GM12878 (cell line): ENCODE results near the gene CYYR1. TPM values are rescaled to one million over a fixed set of nuclear protein-coding genes. Genes with fewer than 3 reads are reported as not detected.

Experiments used
- ATAC-seq: fragments of 200-7000 bp; cut with Tn5 transposase; 3 replicates; pipeline ENCODE4 v1.9.1; 2020; ENCODE audit warnings: mild to moderate bottlenecking, moderate library complexity
- BruUV-seq: library from RNA; stranded (reverse); fragments of 400-500 nt; replicated peaks from 2 replicates; lab custom pipeline; 2021; lab: Mats Ljungman, UMichigan
- CTCF ChIA-PET: fragments of 300-600 bp; sonication (Branson Sonifier 250); formaldehyde crosslinking; extraction: SDS; loops from one replicate; lab custom pipeline; 2021; ENCODE audit warnings: inconsistent platforms; lab: Yijun Ruan, JAX
- POLR2A ChIA-PET: fragments of 350-600 bp; formaldehyde crosslinking; extraction: SDS; loops from one replicate; lab custom pipeline; 2021; ENCODE audit warnings: inconsistent platforms; lab: Charles Lee
- RAD21 ChIA-PET: fragments of 300-600 bp; sonication (Branson Sonifier 250); formaldehyde crosslinking; loops from one replicate; lab custom pipeline; 2023; ENCODE audit warnings: antibody characterized with exemption; ENCODE audit not compliant: unreplicated experiment; lab: Charles Lee
- SMC1A ChIA-PET: fragments of 300-600 bp; sonication (Branson Sonifier 250); formaldehyde crosslinking; loops from one replicate; lab custom pipeline; 2023; ENCODE audit not compliant: unreplicated experiment, uncharacterized antibody; lab: Charles Lee
- DNase-seq: peaks from one replicate; pipeline ENCODE4 v3.0.0-alpha.2; 2011; ENCODE audit warnings: low read depth, low spot score
- FAIRE-seq: peaks from 3 replicates; lab custom pipeline; 2011; peaks lifted over from hg19 to GRCh38; lab: Jason Lieb, UNC
- H2AFZ ChIP-seq: 2 replicates; pipeline ENCODE4 v1.6.0; 2011; ENCODE audit warnings: low read depth, low read length, control low read depth; ENCODE audit not compliant: control insufficient read depth
- H3K27ac ChIP-seq: 2 replicates; pipeline ENCODE4 v1.5.1; 2011; ENCODE audit warnings: control low read depth; ENCODE audit not compliant: control insufficient read depth, insufficient read depth
- H3K27me3 ChIP-seq, 2 experiments: replicated peaks in 1 of 2; 2 replicates each; pipeline versions ENCODE4 v1.6.0 to v1.6.1; 2011; ENCODE audit warnings: low read length in 1 of 2; ENCODE audit not compliant: control insufficient read depth in 2 of 2, insufficient read depth in 2 of 2
- H3K36me3 ChIP-seq, 2 experiments: 2 replicates each; pipeline ENCODE4 v1.5.1; 2011; ENCODE audit warnings: low read length in 1 of 2; ENCODE audit not compliant: control insufficient read depth in 2 of 2, insufficient read depth in 2 of 2
- H3K4me1 ChIP-seq: 2 replicates; pipeline ENCODE4 v1.6.1; 2011; ENCODE audit warnings: mild to moderate bottlenecking, low read length, moderate library complexity, mixed read lengths; ENCODE audit not compliant: control insufficient read depth, insufficient read depth
- H3K4me2 ChIP-seq: 2 replicates; pipeline ENCODE4 v1.6.0; 2011; ENCODE audit warnings: control low read depth; ENCODE audit not compliant: control insufficient read depth, insufficient read depth
- H3K4me3 ChIP-seq: fragments of 200-600 bp; sonication (generic); 2 replicates; pipeline ENCODE4 v1.5.1; 2016
- H3K79me2 ChIP-seq: 2 replicates; pipeline ENCODE4 v1.6.0; 2011; ENCODE audit warnings: low read length; ENCODE audit not compliant: control insufficient read depth, insufficient read depth
- H3K9ac ChIP-seq: 2 replicates; pipeline ENCODE4 v1.8.0; 2011; ENCODE audit warnings: low read length, control low read depth, mixed read lengths; ENCODE audit not compliant: control insufficient read depth, insufficient read depth
- H3K9me3 ChIP-seq: replicated peaks from 3 replicates; pipeline ENCODE4 v1.5.1; 2011; ENCODE audit warnings: mild to moderate bottlenecking, low read length; ENCODE audit not compliant: control insufficient read depth, insufficient read depth
- H4K20me1 ChIP-seq: 2 replicates; pipeline ENCODE4 v1.6.0; 2011; ENCODE audit not compliant: control insufficient read depth, insufficient read depth
- EGR1 ChIP-seq, 2 experiments: IDR thresholded peaks; 1 replicate in 1 of 2; 2 replicates in 1 of 2; pipeline ENCODE4 v1.6.1; 2011 to 2012; ENCODE audit warnings: low read depth in 2 of 2, low read length in 2 of 2, borderline replicate concordance in 1 of 2, mild to moderate bottlenecking in 1 of 2, moderate library complexity in 1 of 2
- ESRRA ChIP-seq: IDR thresholded peaks from 2 replicates; pipeline ENCODE4 v1.6.1; 2012; ENCODE audit warnings: mild to moderate bottlenecking, low read length, improper control_type of control experiment
- FOXK2 ChIP-seq: fragments of 450-650 bp; IDR thresholded peaks from 2 replicates; pipeline ENCODE4 v1.6.1; 2017; ENCODE audit warnings: mild to moderate bottlenecking, moderate library complexity
- IRF3 ChIP-seq: fragments of 450-650 bp; IDR thresholded peaks from 2 replicates; pipeline ENCODE4 v1.6.1; 2014; ENCODE audit warnings: mild to moderate bottlenecking
- MEF2B ChIP-seq: fragments of 450-650 bp; IDR thresholded peaks from 2 replicates; pipeline ENCODE4 v1.6.1; 2018; ENCODE audit warnings: mild to moderate bottlenecking, moderate library complexity; ENCODE audit not compliant: partially characterized antibody, poor library complexity, severe bottlenecking
- NR2F1 ChIP-seq: fragments of 450-650 bp; conservative IDR thresholded peaks from 2 replicates; pipeline ENCODE4 v1.6.1; 2017; ENCODE audit warnings: mild to moderate bottlenecking
- RAD21 ChIP-seq: IDR thresholded peaks from 2 replicates; pipeline ENCODE4 v1.6.1; 2011; ENCODE audit warnings: mild to moderate bottlenecking, low read depth, low read length, moderate library complexity; ENCODE audit not compliant: insufficient read depth
- RCOR1 ChIP-seq: conservative IDR thresholded peaks from 2 replicates; pipeline ENCODE4 v1.6.1; 2012; ENCODE audit warnings: low read depth, low read length, improper control_type of control experiment
- RUNX3 ChIP-seq: IDR thresholded peaks from 2 replicates; pipeline ENCODE4 v1.6.1; 2012; ENCODE audit warnings: low read length, inconsistent platforms
- STAT1 ChIP-seq: fragments of 450-650 bp; conservative IDR thresholded peaks from 2 replicates; pipeline ENCODE4 v1.6.1; 2014; ENCODE audit warnings: antibody characterized with exemption, mild to moderate bottlenecking
- TAF1 ChIP-seq: IDR thresholded peaks from 2 replicates; pipeline ENCODE4 v1.6.1; 2011; ENCODE audit warnings: mild to moderate bottlenecking, low read depth, low read length, borderline replicate concordance
- WGBS: methylation state at CpG from one replicate; pipeline ENCODE4 v1.1.6; 2016; ENCODE audit warnings: low lambda C conversion rate; ENCODE audit not compliant: insufficient replicate concordance, insufficient coverage; ENCODE audit errors: missing lambda C conversion rate; 5-methylcytosine and 5-hydroxymethylcytosine counted together
- in situ Hi-C: fragments of 300-500 bp; cut with MboI; formaldehyde crosslinking; loops from 9 replicates; pipeline ENCODE4 v1.14.3; 2018; ENCODE audit warnings: mixed read lengths
- intact Hi-C: fragments of 100-400 bp; cut with micrococcal nuclease; formaldehyde crosslinking; loops from one replicate; pipeline ENCODE4 v1.14.2; 2022; ENCODE audit not compliant: unreplicated experiment
- polyA plus RNA-seq, 11 experiments: library from polyadenylated mRNA; depleted of rRNA in 4 of 11; unstranded in 6 of 11; stranded (reverse) in 5 of 11; fragments of >200 nt; fragmentation: Nextera tagmentation in 4 of 11; fragmentation: Illumina TruSeq in 1 of 11; extraction: Ambion mirVana in 4 of 11; extraction: Trizol in 1 of 11; gene quantifications; 1 replicate in 1 of 11; 2 replicates in 10 of 11; pipeline versions ENCODE4 v1.2.1 to v1.2.3, GENCODE V29; 2011 to 2016; ENCODE audit warnings: inconsistent platforms in 2 of 11, missing spikeins in 2 of 11, low read depth in 1 of 11
- total RNA-seq, 4 experiments: library from RNA; depleted of rRNA in 3 of 4; stranded (reverse); fragments of >200 nt in 3 of 4; fragmentation: Illumina TruSeq in 1 of 4; extraction: Trizol in 1 of 4; gene quantifications; 2 replicates each; pipeline versions ENCODE4 v1.2.1 to v1.2.3, GENCODE V29; 2013 to 2021
- TF ChIP-seq, protein P1 (sequence below): fragments of 450-650 bp; formaldehyde crosslinking; IDR thresholded peaks from 2 replicates; pipeline ENCODE4 v1.4.0; 2022; ENCODE audit warnings: mild to moderate bottlenecking, moderate library complexity
- TF ChIP-seq, protein P2 (sequence below): IDR thresholded peaks from 2 replicates; pipeline ENCODE4 v1.6.1; 2012; ENCODE audit warnings: improper control_type of control experiment, low read depth, low read length; ENCODE audit not compliant: insufficient replicate concordance

Gene CYYR1
- total and polyA plus RNA-seq, 10 of the 15 experiments (the other 5 are each of a cell fraction or from before 2014, with no cell fraction given), result 0.11 to 0.13 TPM; not detected in 8

- Histone ChIP-seq H3K27ac (no peak overlapping the region), H3K79me2 (no peaks in the 10 kb centered on the region), H2AFZ (no peak overlapping the region), H3K9me3 (no peaks in the 10 kb centered on the region; the same call in 2 of the 3 replicates), H3K27me3 (no peaks in the 10 kb centered on the region), H3K9ac (no peak overlapping the region), H3K4me2 (no peak overlapping the region), H3K4me1 (no peaks in the 10 kb centered on the region), H4K20me1 (no peaks in the 10 kb centered on the region), H3K36me3 (no peaks in the 10 kb centered on the region), H3K4me3 (no peak overlapping the region)
- intact Hi-C loops, result no loop called here
- no TSS peak for BruUV-seq
- POLR2A ChIA-PET, result no interaction called here
- ATAC-seq, result no peak
- no peak for FAIRE-seq
- 100% methylated on average over 1 of the region's 1 CpG for WGBS
- no peak for DNase-seq
- SMC1A ChIA-PET, result no interaction called here
- RAD21 ChIA-PET, result no interaction called here
- CTCF ChIA-PET, result no interaction called here
- in situ Hi-C loops, result no loop called here
- TF ChIP-seq RCOR1 (no peak), EGR1 (IDR thresholded peaks at IDR 0.05; ENCODE audit: borderline replicate concordance in 1 of 2, low read depth in 2 of 2, low read length in 2 of 2) (no peak), NR2F1 (no peak), IRF3 (no peak), RAD21 (no peak), TAF1 (no peak), FOXK2 (no peak), STAT1 (no peak), ESRRA (no peak), MEF2B (no peak), RUNX3 (no peak)
- TF ChIP-seq, protein P1, sequence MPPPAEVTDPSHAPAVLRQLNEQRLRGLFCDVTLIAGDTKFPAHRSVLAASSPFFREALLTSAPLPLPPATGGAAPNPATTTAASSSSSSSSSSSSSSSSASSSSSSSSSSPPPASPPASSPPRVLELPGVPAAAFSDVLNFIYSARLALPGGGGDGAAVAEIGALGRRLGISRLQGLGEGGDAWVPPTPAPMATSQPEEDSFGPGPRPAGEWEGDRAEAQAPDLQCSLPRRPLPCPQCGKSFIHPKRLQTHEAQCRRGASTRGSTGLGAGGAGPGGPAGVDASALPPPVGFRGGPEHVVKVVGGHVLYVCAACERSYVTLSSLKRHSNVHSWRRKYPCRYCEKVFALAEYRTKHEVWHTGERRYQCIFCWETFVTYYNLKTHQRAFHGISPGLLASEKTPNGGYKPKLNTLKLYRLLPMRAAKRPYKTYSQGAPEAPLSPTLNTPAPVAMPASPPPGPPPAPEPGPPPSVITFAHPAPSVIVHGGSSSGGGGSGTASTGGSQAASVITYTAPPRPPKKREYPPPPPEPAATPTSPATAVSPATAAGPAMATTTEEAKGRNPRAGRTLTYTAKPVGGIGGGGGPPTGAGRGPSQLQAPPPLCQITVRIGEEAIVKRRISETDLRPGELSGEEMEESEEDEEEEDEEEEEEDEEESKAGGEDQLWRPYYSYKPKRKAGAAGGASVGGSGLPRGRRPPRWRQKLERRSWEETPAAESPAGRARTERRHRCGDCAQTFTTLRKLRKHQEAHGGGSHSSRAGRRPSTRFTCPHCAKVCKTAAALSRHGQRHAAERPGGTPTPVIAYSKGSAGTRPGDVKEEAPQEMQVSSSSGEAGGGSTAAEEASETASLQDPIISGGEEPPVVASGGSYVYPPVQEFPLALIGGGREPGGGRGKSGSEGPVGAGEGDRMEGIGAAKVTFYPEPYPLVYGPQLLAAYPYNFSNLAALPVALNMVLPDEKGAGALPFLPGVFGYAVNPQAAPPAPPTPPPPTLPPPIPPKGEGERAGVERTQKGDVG, result no peak
- TF ChIP-seq, protein P2, sequence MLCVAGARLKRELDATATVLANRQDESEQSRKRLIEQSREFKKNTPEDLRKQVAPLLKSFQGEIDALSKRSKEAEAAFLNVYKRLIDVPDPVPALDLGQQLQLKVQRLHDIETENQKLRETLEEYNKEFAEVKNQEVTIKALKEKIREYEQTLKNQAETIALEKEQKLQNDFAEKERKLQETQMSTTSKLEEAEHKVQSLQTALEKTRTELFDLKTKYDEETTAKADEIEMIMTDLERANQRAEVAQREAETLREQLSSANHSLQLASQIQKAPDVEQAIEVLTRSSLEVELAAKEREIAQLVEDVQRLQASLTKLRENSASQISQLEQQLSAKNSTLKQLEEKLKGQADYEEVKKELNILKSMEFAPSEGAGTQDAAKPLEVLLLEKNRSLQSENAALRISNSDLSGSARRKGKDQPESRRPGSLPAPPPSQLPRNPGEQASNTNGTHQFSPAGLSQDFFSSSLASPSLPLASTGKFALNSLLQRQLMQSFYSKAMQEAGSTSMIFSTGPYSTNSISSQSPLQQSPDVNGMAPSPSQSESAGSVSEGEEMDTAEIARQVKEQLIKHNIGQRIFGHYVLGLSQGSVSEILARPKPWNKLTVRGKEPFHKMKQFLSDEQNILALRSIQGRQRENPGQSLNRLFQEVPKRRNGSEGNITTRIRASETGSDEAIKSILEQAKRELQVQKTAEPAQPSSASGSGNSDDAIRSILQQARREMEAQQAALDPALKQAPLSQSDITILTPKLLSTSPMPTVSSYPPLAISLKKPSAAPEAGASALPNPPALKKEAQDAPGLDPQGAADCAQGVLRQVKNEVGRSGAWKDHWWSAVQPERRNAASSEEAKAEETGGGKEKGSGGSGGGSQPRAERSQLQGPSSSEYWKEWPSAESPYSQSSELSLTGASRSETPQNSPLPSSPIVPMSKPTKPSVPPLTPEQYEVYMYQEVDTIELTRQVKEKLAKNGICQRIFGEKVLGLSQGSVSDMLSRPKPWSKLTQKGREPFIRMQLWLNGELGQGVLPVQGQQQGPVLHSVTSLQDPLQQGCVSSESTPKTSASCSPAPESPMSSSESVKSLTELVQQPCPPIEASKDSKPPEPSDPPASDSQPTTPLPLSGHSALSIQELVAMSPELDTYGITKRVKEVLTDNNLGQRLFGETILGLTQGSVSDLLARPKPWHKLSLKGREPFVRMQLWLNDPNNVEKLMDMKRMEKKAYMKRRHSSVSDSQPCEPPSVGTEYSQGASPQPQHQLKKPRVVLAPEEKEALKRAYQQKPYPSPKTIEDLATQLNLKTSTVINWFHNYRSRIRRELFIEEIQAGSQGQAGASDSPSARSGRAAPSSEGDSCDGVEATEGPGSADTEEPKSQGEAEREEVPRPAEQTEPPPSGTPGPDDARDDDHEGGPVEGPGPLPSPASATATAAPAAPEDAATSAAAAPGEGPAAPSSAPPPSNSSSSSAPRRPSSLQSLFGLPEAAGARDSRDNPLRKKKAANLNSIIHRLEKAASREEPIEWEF, result no peak
Observed at GRCh38 chr21:26614251-26614650, 41.2 kb upstream of the CYYR1 start.
